Measurements from ENCODE around the gene FAM81B.
"Not testable (repeated sequence)": the region's sequence is repeated elsewhere in the genome, so short reads cannot be mapped to it uniquely, and the experiment has no call there.

Gene FAM81B, protein sequence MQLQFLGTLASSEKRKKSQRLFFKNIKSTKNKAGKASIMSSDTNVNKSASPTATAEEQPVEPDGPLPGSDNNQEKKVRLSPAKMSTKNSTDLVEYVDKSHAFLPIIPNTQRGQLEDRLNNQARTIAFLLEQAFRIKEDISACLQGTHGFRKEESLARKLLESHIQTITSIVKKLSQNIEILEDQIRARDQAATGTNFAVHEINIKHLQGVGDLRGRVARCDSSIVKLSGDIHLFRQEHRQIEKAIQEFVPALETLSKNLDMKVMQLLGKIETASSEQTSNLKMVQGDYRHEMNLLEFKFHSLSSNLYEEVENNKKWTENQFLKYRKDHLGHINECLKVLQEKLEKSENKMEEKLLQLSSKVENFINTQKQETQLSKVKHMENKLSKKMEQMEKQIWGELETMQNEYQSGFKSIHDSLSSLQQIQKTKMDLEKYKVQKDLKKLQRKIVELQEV

DNA sequence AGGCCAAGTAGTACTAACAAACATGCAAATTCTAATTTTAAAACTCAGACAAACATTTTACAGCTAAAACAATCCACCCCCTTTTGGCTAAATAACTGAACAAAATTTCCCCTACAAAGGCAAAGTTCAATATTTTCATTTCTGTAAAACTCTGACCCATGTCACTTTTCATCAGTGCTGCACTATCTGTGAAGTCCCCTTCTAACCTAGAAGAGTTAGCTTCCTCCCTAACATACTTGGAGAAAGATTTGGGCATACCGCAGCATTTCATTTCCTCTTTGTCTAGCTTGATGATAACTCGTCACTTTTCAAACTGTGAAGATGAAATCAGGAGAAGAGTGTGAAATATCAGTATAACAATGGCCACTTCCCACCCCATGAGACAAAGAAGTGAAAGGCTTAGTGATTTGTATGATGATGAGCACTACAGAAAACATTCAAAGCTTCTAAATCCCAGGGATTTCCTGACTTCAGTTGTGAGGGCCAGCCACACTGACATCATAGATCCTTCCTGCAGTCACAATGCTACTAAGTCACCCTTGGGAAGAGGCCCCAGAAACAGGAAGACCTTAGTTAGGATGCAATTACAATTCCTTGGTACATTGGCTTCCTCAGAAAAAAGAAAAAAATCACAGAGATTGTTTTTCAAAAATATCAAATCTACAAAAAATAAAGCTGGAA, at the start of gene FAM81B:
TSS of gene FAM81B (plus strand) at position 555 of the 681 bp plus-strand sequence. CDS start at position 579, 24 bp downstream.
- in situ Hi-C loops (cut with MboI; ENCODE audit: low sequenced_read_pairs), result no loop called here

DNA sequence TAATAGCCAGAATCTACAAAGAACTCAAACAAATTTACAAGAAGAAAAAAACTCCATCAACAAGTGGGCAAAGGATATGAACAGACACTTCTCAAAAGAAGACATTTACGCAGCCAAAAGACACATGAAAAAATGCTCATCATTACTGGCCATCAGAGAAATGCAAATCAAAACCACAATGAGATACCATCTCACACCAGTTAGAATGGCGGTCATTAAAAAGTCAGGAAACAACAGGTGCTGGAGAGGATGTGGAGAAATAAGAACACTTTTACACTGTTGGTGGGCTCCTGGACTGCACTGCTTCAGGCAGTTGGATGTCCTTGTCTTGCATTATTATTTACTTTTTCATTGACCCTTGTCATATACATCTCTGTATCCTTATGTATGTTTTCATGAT, 49.7 kb upstream of the FAM81B start:
- in situ Hi-C loops (cut with MboI; ENCODE audit: low sequenced_read_pairs), result not testable (repeated sequence)

DNA sequence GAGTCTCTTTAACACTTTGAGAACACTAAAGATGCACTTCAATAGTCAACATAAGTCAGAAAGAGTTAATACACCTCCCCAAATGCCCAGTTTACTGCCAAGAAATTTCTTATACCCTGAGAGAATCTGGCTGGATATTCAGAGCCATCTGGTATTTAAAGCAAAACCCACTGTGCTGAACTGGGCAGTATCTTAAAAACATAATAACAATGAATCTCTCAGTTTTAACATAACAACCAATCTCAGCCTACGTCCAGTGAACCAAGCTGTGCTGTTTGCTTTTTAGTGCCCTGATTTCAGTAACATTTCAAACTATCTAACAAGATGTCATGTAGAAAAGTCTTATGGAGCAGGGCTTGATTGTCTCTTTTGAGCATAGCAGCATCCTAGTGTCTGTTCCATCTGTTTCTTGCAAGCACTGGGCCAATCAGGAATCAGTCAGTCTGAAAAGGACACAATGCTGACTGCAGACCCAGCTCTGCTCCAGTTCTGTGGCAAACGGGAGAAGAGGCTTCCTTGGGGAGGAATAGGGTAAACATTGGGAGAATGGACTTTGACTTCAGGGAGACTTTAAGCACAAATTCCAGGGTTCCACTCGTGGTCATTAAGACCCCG, 43.6 kb upstream of the FAM81B start:
- in situ Hi-C loops (cut with MboI; ENCODE audit: low sequenced_read_pairs), result no loop called here

DNA sequence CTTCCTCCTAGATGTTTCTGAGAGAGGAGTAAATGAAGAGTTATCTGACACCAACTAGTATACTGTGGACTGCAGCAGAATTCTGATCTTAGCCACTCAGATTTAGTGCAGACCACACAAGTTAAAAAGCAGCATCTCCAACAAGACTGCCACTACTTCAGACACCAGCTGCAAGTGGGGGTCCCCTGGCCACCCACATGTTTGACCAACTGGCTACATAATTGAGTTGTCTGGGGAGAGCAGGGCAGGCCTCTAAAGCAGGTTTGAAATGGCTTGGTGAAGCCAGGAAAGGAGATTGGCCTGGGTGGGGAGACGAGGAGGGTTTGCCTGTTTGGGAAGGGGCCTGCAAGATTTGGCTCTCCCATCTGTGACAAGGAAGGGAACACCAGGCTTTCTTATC, 40.5 kb upstream of the FAM81B start:
- in situ Hi-C loops (cut with MboI; ENCODE audit: low sequenced_read_pairs), result no loop called here

DNA sequence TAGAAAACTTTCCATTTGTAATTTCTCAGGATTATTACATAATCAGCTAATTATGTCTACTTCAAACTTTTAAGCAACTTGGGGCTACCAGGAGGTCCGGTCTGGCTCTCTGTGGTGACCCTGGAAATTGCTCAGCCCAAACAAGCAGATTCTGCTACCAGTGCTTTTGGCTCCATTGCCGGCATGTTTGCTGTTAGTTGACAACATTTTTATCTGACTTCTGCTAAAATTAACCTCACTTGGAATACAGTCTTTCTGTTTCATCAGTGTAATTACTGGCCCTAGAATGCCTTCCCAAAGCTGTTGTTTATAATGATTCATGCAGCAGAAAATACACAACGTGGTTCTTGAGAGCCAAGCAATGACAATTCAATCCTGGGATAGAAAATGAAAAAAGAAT, 38.5 kb upstream of the FAM81B start:
- in situ Hi-C loops (cut with MboI; ENCODE audit: low sequenced_read_pairs), result no loop called here

DNA sequence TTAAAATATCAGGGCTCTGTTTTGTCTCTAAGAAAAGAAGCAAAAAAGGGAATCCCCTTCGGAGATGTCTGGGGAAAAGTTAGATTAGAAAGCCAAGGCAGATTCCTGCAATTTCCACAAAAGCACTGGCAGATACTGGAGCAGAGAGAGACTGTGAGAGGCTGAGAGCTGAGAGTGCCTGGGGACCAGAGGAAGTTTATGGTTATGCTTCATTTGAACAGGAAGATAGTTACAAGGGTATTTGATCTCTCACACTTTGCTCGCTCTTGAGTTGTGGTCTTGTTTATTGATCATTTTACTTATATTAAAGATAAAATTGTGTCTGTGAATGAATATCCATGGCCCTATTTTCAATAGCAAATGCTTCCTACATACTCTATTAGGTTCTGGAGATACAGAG, 32.8 kb upstream of the FAM81B start:
- in situ Hi-C loops (cut with MboI; ENCODE audit: low sequenced_read_pairs), result no loop called here

DNA sequence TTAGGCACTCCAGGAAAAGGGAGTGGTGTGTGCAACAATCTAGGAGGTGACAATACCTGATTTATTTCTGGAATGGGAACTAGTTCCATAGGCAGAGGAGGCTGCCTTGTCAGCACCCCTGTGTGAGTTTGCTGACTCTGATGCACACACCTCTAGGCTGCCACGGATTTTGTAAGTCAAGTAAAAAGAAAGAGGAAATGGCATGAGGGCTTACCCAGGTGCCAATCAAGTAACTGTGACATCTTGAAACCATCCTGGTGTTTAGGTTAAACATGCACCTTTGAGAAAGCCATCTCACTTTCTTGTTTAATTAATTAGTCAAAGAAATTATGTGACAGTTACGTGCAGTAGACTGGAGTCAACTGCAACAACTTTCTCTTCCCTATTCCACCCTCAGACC, 32.3 kb upstream of the FAM81B start:
- in situ Hi-C loops (cut with MboI; ENCODE audit: low sequenced_read_pairs), result no loop called here

DNA sequence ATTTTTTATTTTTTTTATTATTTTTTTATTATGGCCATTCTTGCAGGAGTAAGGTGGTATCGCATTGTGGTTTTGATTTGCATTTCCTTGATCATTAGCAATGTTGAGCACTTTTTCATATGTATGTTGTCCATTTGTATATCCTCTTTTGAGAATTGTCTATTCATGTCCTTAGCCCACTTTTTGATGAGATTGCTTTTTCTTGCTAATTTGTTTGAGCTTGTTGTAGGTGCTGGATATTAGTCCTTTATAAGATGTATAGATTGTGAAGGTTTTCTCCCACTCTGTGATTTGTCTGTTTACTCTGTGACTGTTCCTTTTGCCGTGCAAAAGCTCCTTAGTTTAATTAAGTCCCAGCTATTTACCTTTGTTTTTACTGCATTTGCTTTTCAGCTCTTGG, 30.5 kb upstream of the FAM81B start:
- in situ Hi-C loops (cut with MboI; ENCODE audit: low sequenced_read_pairs), result not testable (repeated sequence)

DNA sequence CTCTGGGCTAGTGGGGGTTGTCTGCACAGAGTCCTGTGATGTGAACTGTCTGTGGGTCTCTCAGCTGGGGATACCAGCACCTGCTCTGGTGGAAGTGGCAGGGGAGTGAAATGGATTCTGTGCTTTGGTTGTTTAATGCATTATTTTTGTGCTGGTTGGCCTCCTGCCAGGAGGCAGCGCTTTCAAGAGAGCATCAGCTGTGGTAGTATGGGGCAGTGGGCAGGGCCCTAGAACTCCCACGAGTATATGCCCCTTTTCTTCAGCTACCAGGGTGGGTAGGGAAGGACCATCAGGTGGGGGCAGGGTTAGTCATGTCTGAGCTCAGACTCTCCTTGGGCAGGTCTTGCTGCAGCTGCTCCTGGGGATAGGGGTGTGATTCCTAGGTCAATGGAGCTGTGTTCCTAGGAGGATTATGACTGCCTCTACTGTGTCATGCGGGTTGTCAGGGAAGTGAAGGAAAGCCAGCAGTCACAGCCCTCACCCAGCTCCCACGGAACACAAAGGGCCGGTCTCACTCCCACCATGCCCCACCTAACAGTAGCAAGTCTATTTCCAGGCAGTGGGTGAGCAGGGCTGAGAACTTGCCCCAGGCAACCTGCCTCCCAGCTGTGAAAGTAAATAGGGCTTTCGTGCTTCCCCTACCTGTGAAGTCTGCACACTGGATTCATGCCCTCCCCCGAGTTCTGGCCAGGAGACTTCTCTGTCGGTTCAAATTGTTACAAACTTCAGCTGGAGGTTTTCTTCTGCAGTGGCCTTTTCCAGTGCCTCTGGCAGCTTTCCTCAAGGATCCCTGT, 25.7 kb upstream of the FAM81B start:
- in situ Hi-C loops (cut with MboI; ENCODE audit: low sequenced_read_pairs), result no loop called here

DNA sequence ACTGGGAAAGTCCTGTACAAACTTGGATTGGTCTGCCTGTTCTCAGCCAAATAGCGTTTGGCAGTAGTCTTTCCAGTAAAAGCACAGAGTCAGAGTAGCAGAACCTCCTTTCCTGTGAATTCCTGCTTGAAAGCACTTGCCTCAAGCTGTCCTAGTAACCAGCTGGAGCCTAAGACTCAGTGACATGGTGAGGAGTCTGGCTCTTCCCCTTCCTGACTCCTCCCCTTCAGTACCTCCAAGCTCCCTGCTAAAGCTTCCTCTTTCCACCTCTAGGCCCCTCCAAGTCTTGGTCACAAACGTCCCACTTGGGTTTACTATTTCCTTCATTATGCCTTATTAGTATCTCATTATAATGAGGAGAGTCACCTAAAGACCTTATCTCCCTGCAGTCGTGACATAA, 21.4 kb upstream of the FAM81B start:
- in situ Hi-C loops (cut with MboI; ENCODE audit: low sequenced_read_pairs), result no loop called here

DNA sequence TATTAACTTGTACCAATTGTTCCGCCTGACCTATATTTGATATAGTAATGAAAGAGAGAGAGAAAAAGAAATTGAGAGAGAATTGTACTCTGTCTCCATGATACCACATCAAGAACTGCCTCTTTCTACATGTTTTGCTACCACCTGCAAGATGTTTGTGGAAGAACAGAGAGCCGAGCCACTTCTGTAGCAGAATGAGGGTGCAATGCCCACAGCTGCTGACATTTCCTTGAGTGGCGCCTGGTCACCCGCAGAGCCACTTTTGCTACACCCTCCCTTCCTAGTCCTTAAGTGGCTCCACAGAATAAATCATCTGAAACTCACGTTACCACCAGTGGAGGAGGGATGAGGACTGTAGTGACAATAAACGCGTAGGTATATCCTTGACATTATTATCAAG, 17.1 kb upstream of the FAM81B start:
- in situ Hi-C loops (cut with MboI; ENCODE audit: low sequenced_read_pairs), result no loop called here

DNA sequence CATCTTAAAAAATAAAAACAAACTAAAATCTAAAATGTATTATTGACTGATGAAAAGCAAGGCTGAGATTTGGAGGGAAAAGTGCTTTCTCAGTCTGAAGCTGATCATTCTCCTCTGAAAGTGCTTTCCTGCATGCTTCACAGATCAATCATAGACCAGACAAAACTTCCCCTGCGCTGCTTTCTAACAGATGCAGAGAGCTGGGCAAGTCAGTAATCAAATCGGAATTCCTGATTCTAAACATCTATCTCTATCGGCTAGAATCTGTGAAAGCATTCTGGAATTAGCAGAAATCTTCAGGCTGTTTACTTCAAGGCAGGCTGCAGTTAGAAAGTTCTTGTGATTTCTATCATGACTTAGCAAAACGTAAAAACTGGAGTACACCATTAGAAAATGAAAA, 15.6 kb upstream of the FAM81B start:
- in situ Hi-C loops (cut with MboI; ENCODE audit: low sequenced_read_pairs), result no loop called here

DNA sequence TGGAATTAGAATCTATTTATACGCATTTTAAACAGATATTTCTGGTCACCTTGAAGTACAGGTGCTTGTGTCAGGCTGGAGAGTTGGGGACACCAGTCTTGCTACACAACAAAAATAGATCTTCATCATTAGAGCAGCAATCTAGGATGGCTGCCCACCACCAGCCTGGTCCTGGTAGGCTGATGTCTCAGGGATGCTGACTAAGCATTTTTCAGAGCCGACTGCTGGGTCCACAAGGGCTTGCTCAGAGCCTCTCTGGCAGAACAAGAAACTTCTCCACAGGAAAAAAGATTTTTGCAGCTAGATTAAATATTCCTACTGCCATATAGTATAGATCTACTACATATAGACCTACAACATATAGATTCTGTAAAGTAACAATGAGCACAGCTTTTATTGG, 12.0 kb upstream of the FAM81B start:
- in situ Hi-C loops (cut with MboI; ENCODE audit: low sequenced_read_pairs), result no loop called here

DNA sequence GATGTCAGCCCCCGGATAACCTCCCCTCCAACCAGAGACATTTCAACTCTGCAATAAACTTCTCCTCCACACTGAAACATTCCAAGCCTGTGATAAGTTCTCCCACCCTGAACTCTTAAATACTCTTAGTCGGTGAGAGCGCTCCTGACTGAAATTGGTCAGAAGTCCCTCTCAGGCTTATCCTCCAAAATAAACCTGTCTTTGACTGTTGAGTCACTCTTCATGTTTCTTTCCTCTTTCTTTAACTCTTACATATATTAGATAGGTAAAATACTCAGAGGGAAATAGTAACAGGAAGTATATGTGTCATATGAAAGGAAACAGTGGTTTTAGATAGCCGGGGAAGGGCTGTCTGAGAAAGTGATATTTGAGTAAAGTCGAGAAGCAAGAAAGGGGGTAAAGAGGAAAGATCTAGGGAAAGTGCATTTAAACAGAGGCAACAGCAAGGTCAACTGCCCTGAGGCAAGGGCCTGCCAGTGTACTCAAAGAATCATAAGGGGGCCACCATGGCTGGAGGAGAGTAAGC, 11.0 kb upstream of the FAM81B start:
- in situ Hi-C loops (cut with MboI; ENCODE audit: low sequenced_read_pairs), result no loop called here

DNA sequence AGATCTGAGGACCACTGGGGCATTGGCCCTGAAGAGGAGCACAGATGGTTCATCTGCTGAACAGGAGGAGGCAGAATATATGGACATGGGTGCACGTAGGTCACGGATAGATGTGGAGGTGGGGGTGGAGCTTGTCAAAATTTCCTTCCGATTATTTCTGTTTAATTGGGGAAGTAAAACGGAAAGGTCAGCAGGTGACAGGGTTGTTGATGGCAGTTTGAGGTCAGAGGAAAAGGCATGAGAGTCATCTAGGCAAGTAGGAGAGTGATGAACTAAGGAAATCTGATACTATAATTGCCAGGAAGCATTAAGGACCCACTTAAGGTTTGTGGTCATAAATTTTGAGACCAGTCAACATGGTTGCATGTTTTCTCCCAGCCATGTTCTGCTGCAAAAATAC, 8.4 kb upstream of the FAM81B start:
- in situ Hi-C loops (cut with MboI; ENCODE audit: low sequenced_read_pairs), result no loop called here

DNA sequence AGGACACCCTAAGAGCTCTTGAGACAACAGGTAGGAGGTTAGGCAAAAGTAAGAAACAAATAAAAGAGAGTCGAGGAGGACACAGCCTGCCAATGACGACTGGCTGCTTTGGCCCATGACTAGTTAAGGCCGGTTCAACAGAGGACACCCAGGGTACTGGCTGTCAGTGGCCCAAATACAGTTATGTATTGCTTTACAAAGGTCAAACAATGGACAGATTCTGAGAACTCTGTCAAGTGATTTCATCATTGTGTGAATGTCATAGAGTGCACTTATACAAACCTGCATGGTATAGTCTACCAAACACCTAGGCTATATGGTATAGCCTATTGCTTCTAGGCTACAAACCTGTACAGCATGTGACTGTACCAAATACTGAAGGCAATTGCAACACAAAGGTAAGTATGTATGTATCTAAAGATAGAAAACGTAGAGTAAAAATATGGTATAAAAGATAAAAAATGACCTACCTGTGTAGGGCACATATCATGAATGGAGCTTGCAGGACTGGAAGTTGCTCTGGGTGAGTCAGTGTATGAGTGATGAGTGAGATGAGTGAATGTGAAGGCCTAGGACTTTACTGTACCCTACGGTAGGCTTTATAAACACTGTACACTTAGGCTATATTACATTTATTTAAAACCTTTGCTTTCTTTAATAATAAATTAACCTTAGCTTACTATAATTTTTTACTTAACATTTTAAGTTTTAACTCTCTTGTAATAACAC, 6.5 kb upstream of the FAM81B start:
- in situ Hi-C loops (cut with MboI; ENCODE audit: low sequenced_read_pairs), result no loop called here

DNA sequence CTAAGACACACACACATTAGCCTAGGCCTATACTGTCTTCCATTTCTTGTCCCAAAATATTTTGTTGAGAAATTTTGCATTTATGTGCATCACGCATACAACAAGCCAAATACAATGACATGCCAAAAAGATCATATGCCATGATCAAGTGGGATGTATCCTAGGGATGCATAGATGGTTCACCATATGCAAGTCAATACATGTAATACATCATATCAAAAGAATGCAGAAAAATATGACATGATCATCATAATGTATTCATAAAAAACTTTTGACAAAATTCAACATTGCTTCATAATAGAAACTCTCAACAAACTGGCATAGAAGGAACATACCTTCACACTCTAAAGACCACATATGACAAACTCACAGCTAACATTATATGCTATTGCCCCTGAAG, 5.8 kb upstream of the FAM81B start:
- in situ Hi-C loops (cut with MboI; ENCODE audit: low sequenced_read_pairs), result no loop called here

DNA sequence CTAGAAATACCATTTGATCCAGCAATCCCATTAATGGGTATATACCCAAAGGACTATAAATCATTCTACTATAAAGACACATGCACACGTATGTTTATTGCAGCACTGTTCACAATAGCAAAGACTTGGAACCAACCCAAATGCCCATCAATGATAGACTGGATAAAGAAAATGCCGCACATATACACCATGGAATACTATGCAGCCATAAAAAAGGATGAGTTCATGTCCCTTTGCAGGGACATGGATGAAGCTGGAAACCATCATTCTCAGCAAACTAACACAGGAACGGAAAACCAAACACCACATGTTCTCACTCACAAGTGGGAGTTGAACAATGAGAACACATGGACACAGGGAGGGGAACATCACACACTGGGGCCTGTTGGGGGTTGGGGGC, 799 bp downstream of the FAM81B start:
- in situ Hi-C loops (cut with MboI; ENCODE audit: low sequenced_read_pairs), result not testable (repeated sequence)

DNA sequence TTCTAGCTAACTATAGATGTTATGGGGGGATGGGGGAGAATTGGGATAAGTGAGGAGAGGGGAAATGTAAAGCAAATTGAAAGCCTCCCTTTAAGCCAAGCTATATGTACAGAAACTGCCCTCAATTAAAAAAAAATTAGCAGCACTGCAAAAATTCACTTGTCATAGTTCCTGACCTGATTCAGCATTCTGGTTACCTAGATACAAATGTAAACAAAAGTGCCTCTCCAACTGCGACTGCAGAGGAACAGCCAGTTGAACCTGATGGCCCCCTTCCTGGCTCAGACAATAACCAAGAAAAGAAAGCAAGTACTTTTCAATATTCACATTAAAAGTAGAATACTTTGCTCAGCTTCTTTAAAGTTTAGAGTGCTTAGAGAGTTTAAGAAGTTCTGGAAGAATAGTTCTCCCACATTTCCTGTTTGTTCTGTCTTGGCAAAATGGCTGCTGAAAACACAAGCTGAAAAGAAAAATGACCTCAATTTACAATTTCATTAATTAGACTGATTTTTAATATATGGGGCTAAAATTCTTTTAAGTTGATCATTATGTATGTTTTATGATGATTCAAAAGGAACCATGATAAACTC, 1.5 kb downstream of the FAM81B start:
- in situ Hi-C loops (cut with MboI; ENCODE audit: low sequenced_read_pairs), result no loop called here

DNA sequence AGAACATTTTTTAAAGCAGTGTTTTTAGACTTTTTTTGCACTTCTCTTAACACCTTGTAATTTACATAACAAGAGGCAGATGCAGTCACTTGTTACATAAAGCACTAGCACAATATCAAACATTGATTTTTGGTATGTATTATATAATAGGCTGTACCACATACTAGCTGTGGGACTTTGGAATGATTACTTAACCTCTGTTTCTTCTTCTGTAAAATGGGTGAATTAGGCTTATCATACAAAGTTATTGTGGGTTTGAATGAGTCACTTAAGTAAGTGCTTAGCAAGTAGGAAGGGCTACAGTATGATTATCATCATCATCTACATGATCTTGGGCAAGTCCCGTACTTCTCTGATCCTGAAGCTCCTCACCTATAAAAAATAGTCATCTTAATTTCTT, 2.1 kb downstream of the FAM81B start:
- in situ Hi-C loops (cut with MboI; ENCODE audit: low sequenced_read_pairs), result no loop called here

Data from HL-60/S4 (cell line).